ENCODE results near the gene PACRG. TPM values are rescaled to one million over a fixed set of nuclear protein-coding genes. Genes with fewer than 3 reads are reported as not detected.

The PACRG gene
- total RNA-seq, 4 donors from 2014 or later = 0.29 to 1.6 (median 0.61) TPM

GRCh38 chr6:163148451-163149278 lies 420.9 kb downstream of the PACRG start:
- intact Hi-C loops (cut with DNase I; ENCODE audit: low total_unique reads) (no loop called here), in situ Hi-C loops (cut with MboI; ENCODE audit: low sequenced_read_pairs in 4 of 4) (no loop called here)
- H3K36me3 ChIP-seq = no peaks in the 10 kb centered on the region
- H3K27me3 ChIP-seq = no peaks in the 10 kb centered on the region
- H3K4me3 ChIP-seq = no peak overlapping the region
- no peak for ATAC-seq
- H3K9me3 ChIP-seq = no peaks in the 10 kb centered on the region
- no peak overlapping the region for H3K27ac ChIP-seq
- H3K4me1 ChIP-seq = no peaks in the 10 kb centered on the region
- DNase-seq = no peak
- TF ChIP-seq, protein P1, sequence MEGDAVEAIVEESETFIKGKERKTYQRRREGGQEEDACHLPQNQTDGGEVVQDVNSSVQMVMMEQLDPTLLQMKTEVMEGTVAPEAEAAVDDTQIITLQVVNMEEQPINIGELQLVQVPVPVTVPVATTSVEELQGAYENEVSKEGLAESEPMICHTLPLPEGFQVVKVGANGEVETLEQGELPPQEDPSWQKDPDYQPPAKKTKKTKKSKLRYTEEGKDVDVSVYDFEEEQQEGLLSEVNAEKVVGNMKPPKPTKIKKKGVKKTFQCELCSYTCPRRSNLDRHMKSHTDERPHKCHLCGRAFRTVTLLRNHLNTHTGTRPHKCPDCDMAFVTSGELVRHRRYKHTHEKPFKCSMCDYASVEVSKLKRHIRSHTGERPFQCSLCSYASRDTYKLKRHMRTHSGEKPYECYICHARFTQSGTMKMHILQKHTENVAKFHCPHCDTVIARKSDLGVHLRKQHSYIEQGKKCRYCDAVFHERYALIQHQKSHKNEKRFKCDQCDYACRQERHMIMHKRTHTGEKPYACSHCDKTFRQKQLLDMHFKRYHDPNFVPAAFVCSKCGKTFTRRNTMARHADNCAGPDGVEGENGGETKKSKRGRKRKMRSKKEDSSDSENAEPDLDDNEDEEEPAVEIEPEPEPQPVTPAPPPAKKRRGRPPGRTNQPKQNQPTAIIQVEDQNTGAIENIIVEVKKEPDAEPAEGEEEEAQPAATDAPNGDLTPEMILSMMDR (IDR thresholded peaks at IDR 0.05 in 4 of 5, conservative IDR thresholded peaks at IDR 0.05 in 1 of 5) = no peak
- TF ChIP-seq POLR2A (IDR thresholded peaks at IDR 0.05) = no peak

DNA sequence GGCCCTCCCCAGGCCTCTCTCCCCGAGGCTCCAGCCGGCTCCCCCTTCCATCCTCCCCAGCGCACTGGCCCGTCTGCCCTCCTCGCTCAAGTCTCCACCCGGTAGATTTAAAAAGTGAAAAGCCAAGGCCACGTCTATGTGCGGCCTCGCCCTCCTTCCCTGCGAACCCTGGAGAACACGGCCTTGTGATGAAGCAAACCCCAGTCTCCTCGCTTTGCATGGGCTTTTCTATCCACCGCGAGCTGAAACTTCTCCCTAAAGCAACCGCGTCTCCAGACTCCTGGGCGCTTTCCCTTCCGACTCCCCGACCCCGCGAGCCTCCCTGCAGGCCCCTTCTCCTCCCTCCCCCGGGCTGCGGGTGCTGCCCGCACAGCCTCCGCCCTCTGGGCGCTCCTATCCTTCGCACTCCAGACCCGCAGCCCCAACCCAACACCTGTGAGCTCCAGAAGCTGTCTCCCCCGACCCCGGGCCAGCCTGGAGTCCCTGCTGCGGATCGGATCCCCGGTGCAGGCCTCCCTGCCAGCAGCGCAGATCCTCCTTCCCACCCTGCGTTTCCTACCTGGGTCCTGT lies 421.6 kb downstream of the PACRG start:
- no peak for DNase-seq
- Histone ChIP-seq H3K9me3 (no peaks in the 10 kb centered on the region), H3K27ac (no peak overlapping the region), H3K36me3 (no peaks in the 10 kb centered on the region), H3K27me3 (no peaks in the 10 kb centered on the region), H3K4me1 (no peaks in the 10 kb centered on the region), H3K4me3 (no peak overlapping the region)
- no peak for TF ChIP-seq POLR2A (IDR thresholded peaks at IDR 0.05)
- TF ChIP-seq, protein P1 (IDR thresholded peaks at IDR 0.05 in 4 of 5, conservative IDR thresholded peaks at IDR 0.05 in 1 of 5) = no peak
- in situ Hi-C loops (cut with MboI; ENCODE audit: low sequenced_read_pairs in 4 of 4) = no loop called here
- intact Hi-C loops (cut with DNase I; ENCODE audit: low total_unique reads) = no loop called here
- ATAC-seq = no peak

- TF ChIP-seq POLR2A (IDR thresholded peaks at IDR 0.05) = no peak
- TF ChIP-seq, protein P1 (IDR thresholded peaks at IDR 0.05 in 4 of 5, conservative IDR thresholded peaks at IDR 0.05 in 1 of 5) = no peak
- no peaks in the 10 kb centered on the region for H3K9me3 ChIP-seq
- H3K4me3 ChIP-seq = no peak overlapping the region
- in situ Hi-C loops (cut with MboI; ENCODE audit: low sequenced_read_pairs in 4 of 4) = loop anchor here in 2 of 4 donors (25.0 kb wide), 2 partner anchors 1761 to 1786 kb away; no protein-coding TSS in a partner anchor
- no peak overlapping the region for H3K27ac ChIP-seq
- ATAC-seq (no peak), DNase-seq (no peak)
- intact Hi-C loops (cut with DNase I; ENCODE audit: low total_unique reads) = no loop called here
- no peaks in the 10 kb centered on the region for H3K36me3 ChIP-seq
- H3K4me1 ChIP-seq = no peaks in the 10 kb centered on the region
- no peaks in the 10 kb centered on the region for H3K27me3 ChIP-seq
Observed at GRCh38 chr6:163151212-163151611, 423.4 kb downstream of the PACRG start.

DNA sequence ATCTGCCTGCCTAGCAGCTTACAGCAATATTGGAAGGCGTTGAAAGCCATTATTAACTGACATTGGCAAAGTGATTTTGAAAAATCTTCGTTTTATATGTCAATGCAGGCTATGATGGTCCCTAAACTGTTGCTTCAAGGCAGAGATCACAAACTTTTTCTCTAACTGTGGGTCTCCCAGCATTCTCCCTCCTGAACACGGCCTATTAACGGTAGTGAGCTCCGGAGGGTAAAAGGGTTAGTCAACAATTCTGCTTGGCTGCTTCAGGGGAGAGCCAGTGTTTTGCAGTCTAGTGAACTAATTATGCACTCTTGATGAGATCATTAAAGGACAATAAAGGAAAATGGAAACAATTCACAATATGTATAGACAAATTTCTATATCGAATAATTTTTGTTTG lies 424.9 kb downstream of the PACRG start:
- intact Hi-C loops (cut with DNase I; ENCODE audit: low total_unique reads) (no loop called here), in situ Hi-C loops (cut with MboI; ENCODE audit: low sequenced_read_pairs in 4 of 4) (loop anchor here in 2 of 4 donors (25.0 kb wide), 2 partner anchors 1760 to 1785 kb away; no protein-coding TSS in a partner anchor)
- TF ChIP-seq POLR2A (IDR thresholded peaks at IDR 0.05) = no peak
- TF ChIP-seq, protein P1 (IDR thresholded peaks at IDR 0.05 in 4 of 5, conservative IDR thresholded peaks at IDR 0.05 in 1 of 5) = no peak
- ATAC-seq = no peak
- DNase-seq = no peak
- no peaks in the 10 kb centered on the region for H3K9me3 ChIP-seq
- H3K4me3 ChIP-seq = no peak overlapping the region
- H3K27me3 ChIP-seq = no peaks in the 10 kb centered on the region
- no peaks in the 10 kb centered on the region for H3K36me3 ChIP-seq
- H3K4me1 ChIP-seq = no peaks in the 10 kb centered on the region
- no peak overlapping the region for H3K27ac ChIP-seq

Measured in gastrocnemius medialis (tissue), 4 donors.